SK-N-DZ (cell line): ENCODE measurements around the gene APOA4.
A peak's percentile ranks its signal among the peaks of the same experiment; 100 is the strongest.

Experiments
- DNase-seq: peaks from one replicate; pipeline ENCODE4 v3.0.0-alpha.2; 2015; ENCODE audit warnings: low spot score

The APOA4 gene

GRCh38 chr11:116830184-116830912, 7.2 kb upstream of the APOA4 start:
- no peak for DNase-seq

GRCh38 chr11:116829525-116830183, 6.5 kb upstream of the APOA4 start, which contains the start of gene APOC3:
APOC3 (plus strand) TSS chr11:116829907; CDS start chr11:116830583, 676 bp downstream.
- DNase-seq, result no peak

- peak; percentile 29 for DNase-seq
Observed at GRCh38 chr11:116828632-116829524, 5.8 kb upstream of the APOA4 start.

GRCh38 chr11:116827461-116827860, 4.4 kb upstream of the APOA4 start:
- no peak for DNase-seq

- DNase-seq, result no peak
Observed at GRCh38 chr11:116826751-116827431, 3.8 kb upstream of the APOA4 start.

GRCh38 chr11:116825854-116826750, 3.0 kb upstream of the APOA4 start:
- DNase-seq, result no peak

GRCh38 chr11:116825434-116825833, 2.3 kb upstream of the APOA4 start:
- DNase-seq, result no peak

GRCh38 chr11:116822575-116822974, 529 bp downstream of the APOA4 start:
- no peak for DNase-seq

GRCh38 chr11:116821050-116821918, 1.8 kb downstream of the APOA4 start:
- DNase-seq, result no peak

GRCh38 chr11:116819049-116819448, 4.1 kb downstream of the APOA4 start:
- DNase-seq, result no peak

- DNase-seq, result no peak
Observed at GRCh38 chr11:116814502-116814901, 8.6 kb downstream of the APOA4 start.

- DNase-seq, result no peak
Observed at GRCh38 chr11:116813781-116814471, 9.2 kb downstream of the APOA4 start.

GRCh38 chr11:116813170-116813569, 9.9 kb downstream of the APOA4 start:
- no peak for DNase-seq

GRCh38 chr11:116812109-116812508, 11.0 kb downstream of the APOA4 start:
- DNase-seq, result no peak

GRCh38 chr11:116811194-116811593, 11.9 kb downstream of the APOA4 start:
- DNase-seq, result no peak

GRCh38 chr11:116808262-116809175, 14.6 kb downstream of the APOA4 start:
- DNase-seq, result no peak

GRCh38 chr11:116807601-116808261, 15.4 kb downstream of the APOA4 start:
- no peak for DNase-seq
